WERI-Rb-1 (cell line): Measurements from ENCODE around the gene SLC17A9.

Source experiments
- DNase-seq: peaks from one replicate; pipeline ENCODE4 v3.0.0-alpha.2; 2020
- H3K27ac ChIP-seq: fragments of 250-450 bp; sonication (Bioruptor Pico); 2 replicates; pipeline ENCODE4 v1.5.1; 2020; ENCODE audit warnings: mild to moderate bottlenecking, moderate library complexity
- H3K27me3 ChIP-seq: fragments of 250-450 bp; sonication (Bioruptor Pico); 2 replicates; pipeline ENCODE4 v1.5.1; 2021; ENCODE audit warnings: mild to moderate bottlenecking, low read depth, moderate library complexity; ENCODE audit not compliant: insufficient read depth, severe bottlenecking
- H3K36me3 ChIP-seq: fragments of 250-450 bp; sonication (Bioruptor Pico); 2 replicates; pipeline ENCODE4 v1.5.1; 2020; ENCODE audit warnings: mild to moderate bottlenecking, moderate library complexity
- H3K4me3 ChIP-seq: 2 replicates; pipeline ENCODE4 v1.5.1; 2011; ENCODE audit warnings: low read depth, mild to moderate bottlenecking, control low read depth, low read length
- H3K9me3 ChIP-seq: fragments of 250-450 bp; sonication (Bioruptor Pico); 2 replicates; pipeline ENCODE4 v1.5.1; 2021; ENCODE audit warnings: mild to moderate bottlenecking, moderate library complexity; ENCODE audit not compliant: severe bottlenecking
- CTCF ChIP-seq: IDR thresholded peaks from 2 replicates; pipeline ENCODE4 v1.5.1; 2011; ENCODE audit warnings: low read depth, mild to moderate bottlenecking, control low read depth, inconsistent platforms, low read length

Gene SLC17A9

GRCh38 chr20:62913043-62913630 is 39.4 kb upstream of the SLC17A9 start:
- TF ChIP-seq CTCF: no peak
- H3K4me3 ChIP-seq: no peak overlapping the region
- H3K27me3 ChIP-seq: no peaks in the 10 kb centered on the region
- no peaks in the 10 kb centered on the region for H3K9me3 ChIP-seq
- H3K27ac ChIP-seq: no peak overlapping the region
- no peak for DNase-seq
- peaks cover 64% of the 10 kb centered on the region for H3K36me3 ChIP-seq

- H3K27ac ChIP-seq: no peak overlapping the region
Measured at GRCh38 chr20:62914436-62914835, 38.1 kb upstream of the SLC17A9 start.

GRCh38 chr20:62914970-62915457 is 37.5 kb upstream of the SLC17A9 start:
- Histone ChIP-seq H3K27me3 (no peaks in the 10 kb centered on the region), H3K36me3 (peaks cover 50% of the 10 kb centered on the region), H3K9me3 (no peaks in the 10 kb centered on the region), H3K4me3 (no peak overlapping the region), H3K27ac (no peak overlapping the region)
- no peak for TF ChIP-seq CTCF
- no peak for DNase-seq

More at GRCh38 chr20:62914436-62914835, 38.1 kb upstream of the SLC17A9 start:
- H3K9me3 ChIP-seq: no peaks in the 10 kb centered on the region
- H3K36me3 ChIP-seq: peaks cover 51% of the 10 kb centered on the region
- TF ChIP-seq CTCF: no peak
- H3K4me3 ChIP-seq: no peak overlapping the region
- no peaks in the 10 kb centered on the region for H3K27me3 ChIP-seq
- DNase-seq: no peak

GRCh38 chr20:62916703-62917476 is 35.6 kb upstream of the SLC17A9 start:
- no peak for DNase-seq
- Histone ChIP-seq H3K4me3 (no peak overlapping the region), H3K27me3 (no peaks in the 10 kb centered on the region), H3K36me3 (peaks cover 34% of the 10 kb centered on the region), H3K27ac (no peak overlapping the region), H3K9me3 (no peaks in the 10 kb centered on the region)
- TF ChIP-seq CTCF: no peak

GRCh38 chr20:62917720-62918119 is 34.8 kb upstream of the SLC17A9 start:
- Histone ChIP-seq H3K9me3 (no peaks in the 10 kb centered on the region), H3K27me3 (no peaks in the 10 kb centered on the region), H3K4me3 (no peak overlapping the region), H3K36me3 (peaks cover 28% of the 10 kb centered on the region), H3K27ac (no peak overlapping the region)
- DNase-seq: no peak
- no peak for TF ChIP-seq CTCF
